DND-41 (cell line): ENCODE results near the gene PRCP.

Source experiments
- EZH2 ChIP-seq: IDR thresholded peaks from 3 replicates; pipeline ENCODE4 v1.6.1; 2012; ENCODE audit warnings: borderline replicate concordance, low read depth, mild to moderate bottlenecking, moderate library complexity, low read length, inconsistent platforms; ENCODE audit not compliant: severe bottlenecking
- TF ChIP-seq, protein P1 (sequence below): IDR thresholded peaks from 2 replicates; pipeline ENCODE4 v1.5.1; 2012; ENCODE audit warnings: borderline replicate concordance, low read length, moderate library complexity, mild to moderate bottlenecking; ENCODE audit not compliant: poor library complexity, severe bottlenecking; ENCODE audit errors: extremely low read depth

- TF ChIP-seq, protein P1, sequence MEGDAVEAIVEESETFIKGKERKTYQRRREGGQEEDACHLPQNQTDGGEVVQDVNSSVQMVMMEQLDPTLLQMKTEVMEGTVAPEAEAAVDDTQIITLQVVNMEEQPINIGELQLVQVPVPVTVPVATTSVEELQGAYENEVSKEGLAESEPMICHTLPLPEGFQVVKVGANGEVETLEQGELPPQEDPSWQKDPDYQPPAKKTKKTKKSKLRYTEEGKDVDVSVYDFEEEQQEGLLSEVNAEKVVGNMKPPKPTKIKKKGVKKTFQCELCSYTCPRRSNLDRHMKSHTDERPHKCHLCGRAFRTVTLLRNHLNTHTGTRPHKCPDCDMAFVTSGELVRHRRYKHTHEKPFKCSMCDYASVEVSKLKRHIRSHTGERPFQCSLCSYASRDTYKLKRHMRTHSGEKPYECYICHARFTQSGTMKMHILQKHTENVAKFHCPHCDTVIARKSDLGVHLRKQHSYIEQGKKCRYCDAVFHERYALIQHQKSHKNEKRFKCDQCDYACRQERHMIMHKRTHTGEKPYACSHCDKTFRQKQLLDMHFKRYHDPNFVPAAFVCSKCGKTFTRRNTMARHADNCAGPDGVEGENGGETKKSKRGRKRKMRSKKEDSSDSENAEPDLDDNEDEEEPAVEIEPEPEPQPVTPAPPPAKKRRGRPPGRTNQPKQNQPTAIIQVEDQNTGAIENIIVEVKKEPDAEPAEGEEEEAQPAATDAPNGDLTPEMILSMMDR, result no peak
- no peak for TF ChIP-seq EZH2
Measured at GRCh38 chr11:82949352-82949751, 49.1 kb upstream of the PRCP start.
